Skin of body (tissue), 2 donors: Measurements from ENCODE around the gene DNMBP. TPM values are rescaled to one million over a fixed set of nuclear protein-coding genes. Genes with fewer than 3 reads are reported as not detected.
A peak's percentile ranks its signal among the peaks of the same experiment; 100 is the strongest.
"Not testable (repeated sequence)": the region's sequence is repeated elsewhere in the genome, so short reads cannot be mapped to it uniquely, and the experiment has no call there.

Source experiments
- DNase-seq: peaks from one replicate; lab custom pipeline; 2025; lab: John Stamatoyannopoulos, UW
- total RNA-seq: library from RNA; depleted of rRNA; stranded (reverse); fragments of >200 nt; gene quantifications from one replicate; pipeline ENCODE4 v1.2.3, GENCODE V29; 2014

Gene DNMBP
- total RNA-seq, 1 donor from 2014 or later, result 20.0 TPM

GRCh38 chr10:99863535-99864240, 146.1 kb downstream of the DNMBP start:
- DNase-seq, result not testable (repeated sequence)

DNA sequence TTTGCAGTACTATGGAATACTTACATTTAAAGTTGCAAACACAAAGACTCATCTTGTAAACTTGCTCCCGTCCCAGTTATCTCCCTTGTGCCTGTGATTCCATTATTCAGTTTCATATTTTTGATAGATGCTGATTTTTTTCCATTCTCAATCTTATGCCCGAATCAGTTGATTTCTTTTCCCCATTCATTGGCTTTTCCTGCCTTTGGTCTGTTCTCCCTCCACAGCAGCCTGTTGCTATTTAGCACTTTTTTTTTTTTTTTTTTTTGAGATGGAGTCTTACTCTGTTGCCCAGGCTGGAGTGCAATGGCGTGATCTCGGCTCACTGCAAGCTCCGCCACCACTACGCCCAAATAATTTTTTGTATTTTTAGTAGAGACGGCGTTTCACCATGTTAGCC, 149.3 kb downstream of the DNMBP start:
- no peak for DNase-seq

DNA sequence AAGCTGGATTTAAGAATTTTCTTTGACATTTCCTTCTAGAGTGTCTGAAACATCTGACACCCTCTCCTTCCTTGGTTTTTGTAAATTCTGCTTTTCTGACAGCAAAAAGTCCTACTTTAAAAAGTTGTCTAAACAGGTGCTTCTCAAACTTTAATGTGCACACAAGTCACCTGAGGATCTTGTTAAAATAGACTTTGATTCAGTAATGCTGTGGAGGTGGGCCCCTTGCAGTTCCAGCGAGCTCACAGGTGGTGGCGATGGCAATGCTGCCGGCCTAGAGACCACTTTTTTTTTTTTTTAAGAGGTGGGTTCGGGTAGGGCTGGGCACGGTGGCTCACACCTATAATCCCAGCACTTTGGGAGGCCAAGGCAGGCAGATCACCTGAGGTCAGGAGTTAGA, 150.2 kb downstream of the DNMBP start:
- DNase-seq, result no peak

DNA sequence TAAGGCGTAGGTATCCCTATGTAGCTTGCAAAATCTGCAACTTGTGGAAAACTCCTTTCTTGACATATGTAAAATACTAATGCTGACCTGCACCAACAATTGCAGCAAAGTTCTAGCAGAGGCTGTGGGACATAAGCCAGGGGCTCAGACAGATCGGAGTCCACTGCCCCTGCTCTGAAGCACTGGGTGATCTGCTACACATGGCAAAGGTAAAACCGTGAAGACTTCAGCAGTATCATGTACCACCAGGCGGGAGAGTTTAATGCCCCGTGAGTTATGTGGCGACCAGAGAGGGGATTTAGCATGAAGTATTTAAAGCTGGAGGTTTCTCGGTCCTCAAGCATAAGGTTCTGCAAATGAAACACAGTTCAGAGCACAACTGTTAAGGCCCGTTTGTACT, 150.9 kb downstream of the DNMBP start:
- no peak for DNase-seq

GRCh38 chr10:99855479-99856071, 154.2 kb downstream of the DNMBP start:
- DNase-seq, result no peak

DNA sequence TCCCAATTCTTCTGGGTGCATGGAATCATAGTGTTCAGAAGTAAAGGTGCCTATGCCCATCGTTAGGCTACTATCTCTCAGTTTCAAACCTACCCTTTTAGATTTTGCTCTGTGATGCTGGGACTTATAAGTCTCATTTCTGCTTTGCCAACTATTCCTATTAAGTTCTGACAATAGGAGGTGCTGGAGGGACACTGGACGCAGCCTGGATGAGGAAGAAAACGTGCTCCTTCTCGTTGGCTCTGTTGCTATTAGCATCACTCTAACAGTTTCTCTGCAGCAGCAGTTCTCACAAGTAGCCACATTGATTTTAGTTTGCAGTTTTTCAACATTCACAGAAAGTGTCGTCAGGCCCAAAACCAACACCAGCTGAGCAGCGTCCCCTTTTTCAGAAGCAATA, 154.9 kb downstream of the DNMBP start:
- peak; percentile 51 for DNase-seq

GRCh38 chr10:99853655-99854054, 156.1 kb downstream of the DNMBP start:
- DNase-seq, result no peak

DNA sequence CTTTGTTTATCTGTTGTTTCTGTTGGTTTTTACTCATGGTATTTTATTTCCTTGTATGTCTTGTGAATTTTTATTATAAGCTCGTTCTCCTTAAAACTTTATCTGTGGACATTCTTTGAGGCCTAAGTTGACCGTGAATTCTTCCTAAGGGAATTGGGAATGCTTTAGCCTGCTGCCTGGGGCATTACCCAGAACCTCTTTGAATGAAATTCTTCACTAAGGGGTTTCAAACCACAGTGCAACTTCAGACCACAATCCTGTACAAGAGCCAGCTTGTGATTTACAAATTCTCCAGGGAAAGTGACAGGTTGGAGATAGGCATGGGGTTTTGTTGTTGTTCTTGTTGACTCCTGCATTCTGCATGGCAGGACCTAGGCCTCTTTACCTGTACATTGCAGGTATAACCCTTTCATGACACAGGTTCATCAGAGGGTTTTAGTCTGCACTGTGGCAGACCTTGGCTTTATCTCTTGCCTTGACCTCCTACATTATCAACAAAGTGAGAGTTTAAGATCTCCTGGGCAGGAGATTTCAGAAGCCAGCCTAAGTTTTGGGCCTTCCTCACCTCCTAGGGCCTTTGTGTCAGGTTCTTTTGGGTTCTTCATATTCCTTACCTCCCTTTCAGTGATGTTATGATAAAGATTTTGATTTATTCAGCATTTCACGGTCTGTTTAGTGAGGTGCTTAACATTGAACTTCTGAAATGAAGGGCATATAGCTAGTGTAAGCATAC, 157.1 kb downstream of the DNMBP start:
- no peak for DNase-seq

DNA sequence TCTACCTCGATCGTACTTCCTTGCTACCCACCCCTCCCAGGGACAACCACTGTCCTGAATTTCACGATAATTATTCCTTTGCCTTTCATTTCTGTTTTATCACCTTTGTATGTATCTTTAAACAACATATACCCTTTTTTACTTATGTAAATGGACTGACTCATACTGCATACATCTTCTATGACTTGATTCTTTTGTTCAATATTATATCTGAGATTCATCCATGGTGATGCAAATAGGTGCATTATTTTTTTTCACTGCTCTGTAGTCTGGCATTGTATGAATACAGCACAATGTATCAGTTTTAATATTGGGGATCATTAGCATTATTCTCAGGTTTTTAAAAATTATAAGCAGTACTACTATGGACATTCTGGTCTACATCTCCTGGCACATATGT, 157.9 kb downstream of the DNMBP start:
- DNase-seq, result no peak

GRCh38 chr10:99850767-99851340, 158.9 kb downstream of the DNMBP start:
- DNase-seq, result no peak

DNA sequence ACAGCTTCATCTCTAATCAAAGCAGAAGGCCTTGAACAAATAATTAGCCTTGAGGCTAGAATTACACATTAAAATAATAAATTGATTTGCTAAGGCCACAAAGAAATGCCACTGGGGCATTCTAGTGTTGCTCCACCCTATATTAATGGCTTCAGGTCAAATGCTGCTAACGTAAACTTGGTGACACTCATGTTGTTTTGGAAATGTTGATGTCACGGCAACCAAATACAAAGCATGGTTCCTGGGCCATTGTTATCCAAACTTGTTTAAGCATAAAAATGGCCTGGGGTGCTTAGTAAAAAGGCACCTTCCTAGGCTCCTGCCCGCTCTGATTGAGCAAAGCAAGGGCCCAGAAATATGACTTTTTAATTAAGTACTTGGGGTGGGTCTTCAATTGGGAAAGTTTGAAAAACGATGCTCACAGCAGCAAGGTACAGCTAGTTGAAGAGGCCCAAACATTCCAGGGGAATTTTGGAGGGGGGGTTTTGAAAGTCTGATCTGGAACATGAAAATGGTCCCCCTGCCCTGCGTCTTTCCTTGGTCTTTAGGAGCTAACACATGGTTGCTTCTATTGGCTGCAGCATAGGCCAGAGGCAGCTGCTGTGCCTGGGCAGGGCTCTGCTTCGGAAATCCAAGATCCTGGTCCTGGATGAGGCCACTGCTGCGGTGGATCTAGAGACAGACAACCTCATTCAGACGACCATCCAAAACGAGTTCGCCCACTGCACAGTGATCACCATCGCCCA, 159.6 kb downstream of the DNMBP start:
- DNase-seq, result peak; percentile 21

DNA sequence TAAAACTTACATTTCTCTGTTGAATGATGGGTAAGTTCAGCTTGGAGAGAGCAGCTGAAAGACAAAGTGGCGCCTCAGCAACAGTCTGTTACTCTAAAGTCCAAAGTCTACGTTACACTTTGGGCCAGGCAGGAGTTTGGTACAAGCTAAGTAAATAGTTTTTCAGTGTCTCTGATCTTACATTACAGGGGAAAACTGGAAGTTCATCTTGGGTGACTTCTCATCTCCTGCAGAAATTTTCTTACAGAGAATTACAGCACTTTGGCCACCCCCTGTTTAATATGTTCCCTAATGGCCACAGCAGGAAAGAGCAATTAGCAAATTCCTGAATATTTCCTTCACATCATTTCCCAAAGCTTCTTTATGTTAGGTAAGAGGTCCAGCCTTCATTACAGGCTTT, 160.2 kb downstream of the DNMBP start:
- DNase-seq, result no peak

DNA sequence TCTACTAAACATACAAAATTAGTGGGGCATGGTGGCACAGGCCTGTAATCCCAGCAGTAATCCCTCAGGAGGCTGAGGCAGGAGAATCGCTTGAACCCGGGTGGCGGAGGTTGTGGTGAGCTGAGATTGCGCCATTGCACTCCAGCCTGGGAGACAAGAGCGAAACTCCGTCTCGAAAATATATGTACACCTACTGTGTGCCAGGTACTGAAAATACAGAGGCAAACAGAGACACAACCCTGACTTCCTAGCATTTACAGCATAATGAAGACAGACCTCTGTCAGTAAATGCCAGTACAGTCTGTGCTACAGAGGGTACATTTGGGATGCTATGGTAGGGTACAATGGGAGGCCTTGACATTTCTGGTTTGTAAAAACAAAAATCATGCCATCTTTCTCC, 160.7 kb downstream of the DNMBP start:
- DNase-seq, result no peak

- peak; percentile 80 for DNase-seq
These were observed 163.8 kb downstream of the DNMBP start for GRCh38 chr10:99845837-99846382.

DNA sequence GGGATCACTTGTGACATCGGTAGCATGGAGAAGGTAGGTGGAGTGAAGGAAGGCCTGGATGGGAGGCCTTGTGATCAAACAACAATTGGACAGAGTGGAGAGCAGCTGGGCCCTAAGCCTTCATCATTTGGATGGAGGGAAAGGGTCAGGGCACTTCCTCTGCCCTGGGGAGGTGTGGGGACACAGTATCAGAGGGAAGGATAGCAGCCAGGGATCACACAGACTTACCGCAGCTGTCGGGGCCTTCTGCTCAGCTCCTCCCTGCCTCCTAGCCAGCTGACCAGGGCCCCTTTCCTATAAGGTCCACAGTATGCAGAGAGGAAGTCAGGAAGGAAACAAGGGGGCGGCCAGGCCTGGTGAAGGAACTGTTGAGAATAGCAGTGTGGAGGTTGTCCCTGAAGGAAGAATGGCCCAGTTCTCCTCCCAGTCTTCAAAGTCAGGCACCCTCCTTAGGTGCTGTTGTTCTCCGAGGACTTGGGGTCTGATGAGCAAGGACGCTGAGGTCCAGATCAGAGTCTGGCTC, 165.3 kb downstream of the DNMBP start:
- no peak for DNase-seq

- DNase-seq, result no peak
These were observed 166.4 kb downstream of the DNMBP start for GRCh38 chr10:99843310-99843709.

DNA sequence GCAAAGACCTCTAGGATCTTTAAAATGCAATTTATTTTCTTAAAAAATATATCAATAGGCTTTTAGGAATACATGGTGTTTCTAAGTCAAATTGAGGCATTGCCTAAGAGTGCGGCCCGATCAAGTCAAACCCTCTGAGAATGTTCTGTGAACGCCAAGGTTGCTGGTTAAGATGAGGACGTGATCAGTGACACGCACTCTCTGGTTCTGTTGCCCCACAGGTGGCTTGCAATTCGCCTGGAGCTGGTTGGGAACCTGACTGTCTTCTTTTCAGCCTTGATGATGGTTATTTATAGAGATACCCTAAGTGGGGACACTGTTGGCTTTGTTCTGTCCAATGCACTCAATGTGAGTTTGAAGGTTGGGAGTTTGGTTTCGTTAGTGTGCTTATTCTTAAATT, 168.0 kb downstream of the DNMBP start:
- DNase-seq, result no peak

GRCh38 chr10:99840859-99841258, 168.9 kb downstream of the DNMBP start:
- DNase-seq, result not testable (repeated sequence)

- DNase-seq, result no peak
These were observed 173.0 kb downstream of the DNMBP start for GRCh38 chr10:99836711-99837110.

GRCh38 chr10:99835947-99836346, 173.8 kb downstream of the DNMBP start:
- no peak for DNase-seq

GRCh38 chr10:99834410-99834809, 175.3 kb downstream of the DNMBP start:
- DNase-seq, result no peak
